Measurements from ENCODE around the gene LRMDA. TPM values are rescaled to one million over a fixed set of nuclear protein-coding genes. Genes with fewer than 3 reads are reported as not detected.

Gene LRMDA
- total RNA-seq, 1 donor from 2014 or later, result 7.3 TPM

DNA sequence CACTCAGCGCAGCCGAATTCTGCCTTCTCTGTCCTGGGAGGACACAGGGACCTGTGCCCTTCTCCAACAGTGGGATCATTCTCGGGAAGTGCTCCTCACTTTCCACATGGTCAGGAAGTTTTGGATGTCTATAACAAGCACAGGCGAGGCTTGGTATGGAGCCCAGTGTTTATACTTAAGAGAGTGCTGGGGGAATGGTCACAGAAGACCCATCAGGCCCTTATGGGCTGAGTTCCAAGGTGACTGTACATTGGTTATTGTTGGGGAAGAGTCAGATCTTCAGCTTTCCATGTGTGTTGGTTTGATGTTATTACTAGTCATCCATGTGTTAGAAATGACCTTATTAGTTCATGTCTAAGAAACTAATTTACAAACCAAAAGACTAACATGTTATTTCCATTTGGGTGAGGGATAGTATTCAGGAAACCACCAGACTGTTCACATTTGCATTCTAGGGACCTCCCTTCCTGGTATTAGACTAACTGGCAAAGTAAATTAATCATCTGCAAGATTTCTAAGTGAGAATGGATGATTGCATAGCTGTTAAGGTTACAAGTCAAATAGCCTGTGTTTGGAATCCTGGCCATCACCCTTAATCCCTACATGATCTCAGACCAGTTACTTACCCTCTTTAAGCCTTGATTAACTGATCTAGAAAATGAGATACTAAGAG is 834.2 kb downstream of the LRMDA start:
- Histone ChIP-seq H3K4me3 (ENCODE audit: low read length in 3 of 3) (no peak overlapping the region), H3K9ac (ENCODE audit: low read depth in 1 of 3, low read length in 3 of 3) (no peak overlapping the region), H3K36me3 (ENCODE audit: control insufficient read depth in 3 of 3, insufficient read depth in 3 of 3, low read length in 3 of 3) (no peaks in the 10 kb centered on the region), H3K9me3 (ENCODE audit: control insufficient read depth in 3 of 3, low read length in 3 of 3) (peaks cover 0 to 3% (median 0%) of the 10 kb centered on the region in 3 donors), H3K27ac (ENCODE audit: low read depth, low read length) (no peak overlapping the region), H3K27me3 (ENCODE audit: control insufficient read depth in 3 of 3, insufficient read depth in 3 of 3, low read length in 3 of 3) (no peaks in the 10 kb centered on the region), H3K4me1 (ENCODE audit: control insufficient read depth in 3 of 3, insufficient read depth in 3 of 3, low read length in 3 of 3) (no peaks in the 10 kb centered on the region)

GRCh38 chr10:76268530-76268929 is 837.1 kb downstream of the LRMDA start:
- Histone ChIP-seq H3K4me3 (ENCODE audit: low read length in 3 of 3) (no peak overlapping the region), H3K36me3 (ENCODE audit: control insufficient read depth in 3 of 3, insufficient read depth in 3 of 3, low read length in 3 of 3) (no peaks in the 10 kb centered on the region), H3K27me3 (ENCODE audit: control insufficient read depth in 3 of 3, insufficient read depth in 3 of 3, low read length in 3 of 3) (no peaks in the 10 kb centered on the region)

DNA sequence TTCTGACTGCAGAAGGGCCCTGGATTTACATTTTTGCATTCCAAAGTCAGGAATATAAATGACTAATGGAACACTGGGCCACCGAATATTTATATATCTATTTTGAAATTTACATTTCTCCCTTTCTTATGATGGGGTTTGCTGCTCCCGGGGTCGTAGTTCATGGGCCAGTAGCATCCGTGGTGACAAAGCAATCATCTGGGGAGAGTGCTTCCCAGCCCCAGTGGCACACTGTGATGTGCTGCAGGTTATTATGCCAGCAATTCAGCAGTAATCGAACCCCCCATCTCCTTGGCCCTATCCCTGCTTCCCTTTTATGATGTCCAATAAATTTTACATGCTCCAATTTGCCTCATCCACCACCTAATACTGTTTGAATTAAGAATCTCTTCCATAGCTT is 837.5 kb downstream of the LRMDA start:
- H3K9ac ChIP-seq (ENCODE audit: low read depth in 1 of 3, low read length in 3 of 3), result no peak overlapping the region
- H3K4me1 ChIP-seq (ENCODE audit: control insufficient read depth in 3 of 3, insufficient read depth in 3 of 3, low read length in 3 of 3), result no peaks in the 10 kb centered on the region
- H3K27ac ChIP-seq (ENCODE audit: low read depth, low read length), result no peak overlapping the region
- H3K36me3 ChIP-seq (ENCODE audit: control insufficient read depth in 3 of 3, insufficient read depth in 3 of 3, low read length in 3 of 3), result no peaks in the 10 kb centered on the region
- no peaks in the 10 kb centered on the region for H3K27me3 ChIP-seq (ENCODE audit: control insufficient read depth in 3 of 3, insufficient read depth in 3 of 3, low read length in 3 of 3)
- peaks cover 0 to 4% (median 2%) of the 10 kb centered on the region in 3 donors for H3K9me3 ChIP-seq (ENCODE audit: control insufficient read depth in 3 of 3, low read length in 3 of 3)
- H3K4me3 ChIP-seq (ENCODE audit: low read length in 3 of 3), result no peak overlapping the region

More at GRCh38 chr10:76268530-76268929, 837.1 kb downstream of the LRMDA start:
- no peak overlapping the region for H3K9ac ChIP-seq (ENCODE audit: low read depth in 1 of 3, low read length in 3 of 3)
- no peak overlapping the region for H3K27ac ChIP-seq (ENCODE audit: low read depth, low read length)
- H3K4me1 ChIP-seq (ENCODE audit: control insufficient read depth in 3 of 3, insufficient read depth in 3 of 3, low read length in 3 of 3), result no peaks in the 10 kb centered on the region
- peaks cover 0 to 3% (median 2%) of the 10 kb centered on the region in 3 donors for H3K9me3 ChIP-seq (ENCODE audit: control insufficient read depth in 3 of 3, low read length in 3 of 3)

GRCh38 chr10:76270464-76270863 is 839.0 kb downstream of the LRMDA start:
- no peak overlapping the region for H3K4me3 ChIP-seq (ENCODE audit: low read length in 3 of 3)
- no peaks in the 10 kb centered on the region for H3K4me1 ChIP-seq (ENCODE audit: control insufficient read depth in 3 of 3, insufficient read depth in 3 of 3, low read length in 3 of 3)
- no peak overlapping the region for H3K9ac ChIP-seq (ENCODE audit: low read depth in 1 of 3, low read length in 3 of 3)
- no peaks in the 10 kb centered on the region for H3K27me3 ChIP-seq (ENCODE audit: control insufficient read depth in 3 of 3, insufficient read depth in 3 of 3, low read length in 3 of 3)
- H3K36me3 ChIP-seq (ENCODE audit: control insufficient read depth in 3 of 3, insufficient read depth in 3 of 3, low read length in 3 of 3), result no peaks in the 10 kb centered on the region
- H3K9me3 ChIP-seq (ENCODE audit: control insufficient read depth in 3 of 3, low read length in 3 of 3), result peaks cover 0 to 4% (median 2%) of the 10 kb centered on the region in 3 donors
- no peak overlapping the region for H3K27ac ChIP-seq (ENCODE audit: low read depth, low read length)

GRCh38 chr10:76274933-76275332 is 843.5 kb downstream of the LRMDA start:
- Histone ChIP-seq H3K4me1 (ENCODE audit: control insufficient read depth in 3 of 3, insufficient read depth in 3 of 3, low read length in 3 of 3) (no peaks in the 10 kb centered on the region), H3K27me3 (ENCODE audit: control insufficient read depth in 3 of 3, insufficient read depth in 3 of 3, low read length in 3 of 3) (no peaks in the 10 kb centered on the region), H3K9ac (ENCODE audit: low read depth in 1 of 3, low read length in 3 of 3) (no peak overlapping the region), H3K36me3 (ENCODE audit: control insufficient read depth in 3 of 3, insufficient read depth in 3 of 3, low read length in 3 of 3) (no peaks in the 10 kb centered on the region), H3K9me3 (ENCODE audit: control insufficient read depth in 3 of 3, low read length in 3 of 3) (peaks cover 0 to 4% (median 2%) of the 10 kb centered on the region in 3 donors), H3K4me3 (ENCODE audit: low read length in 3 of 3) (no peak overlapping the region), H3K27ac (ENCODE audit: low read depth, low read length) (no peak overlapping the region)

- no peaks in the 10 kb centered on the region for H3K9me3 ChIP-seq (ENCODE audit: control insufficient read depth in 3 of 3, low read length in 3 of 3)
- no peak overlapping the region for H3K27ac ChIP-seq (ENCODE audit: low read depth, low read length)
- H3K36me3 ChIP-seq (ENCODE audit: control insufficient read depth in 3 of 3, insufficient read depth in 3 of 3, low read length in 3 of 3), result no peaks in the 10 kb centered on the region
- no peak overlapping the region for H3K9ac ChIP-seq (ENCODE audit: low read depth in 1 of 3, low read length in 3 of 3)
- no peak overlapping the region for H3K4me3 ChIP-seq (ENCODE audit: low read length in 3 of 3)
- no peaks in the 10 kb centered on the region for H3K27me3 ChIP-seq (ENCODE audit: control insufficient read depth in 3 of 3, insufficient read depth in 3 of 3, low read length in 3 of 3)
- H3K4me1 ChIP-seq (ENCODE audit: control insufficient read depth in 3 of 3, insufficient read depth in 3 of 3, low read length in 3 of 3), result no peaks in the 10 kb centered on the region
These were observed 847.5 kb downstream of the LRMDA start for GRCh38 chr10:76278811-76279460.

GRCh38 chr10:76281659-76282058 is 850.2 kb downstream of the LRMDA start:
- H3K27ac ChIP-seq (ENCODE audit: low read depth, low read length), result no peak overlapping the region
- no peak overlapping the region for H3K4me3 ChIP-seq (ENCODE audit: low read length in 3 of 3)
- H3K9me3 ChIP-seq (ENCODE audit: control insufficient read depth in 3 of 3, low read length in 3 of 3), result no peaks in the 10 kb centered on the region
- H3K27me3 ChIP-seq (ENCODE audit: control insufficient read depth in 3 of 3, insufficient read depth in 3 of 3, low read length in 3 of 3), result no peaks in the 10 kb centered on the region
- H3K36me3 ChIP-seq (ENCODE audit: control insufficient read depth in 3 of 3, insufficient read depth in 3 of 3, low read length in 3 of 3), result no peaks in the 10 kb centered on the region
- no peak overlapping the region for H3K9ac ChIP-seq (ENCODE audit: low read depth in 1 of 3, low read length in 3 of 3)
- H3K4me1 ChIP-seq (ENCODE audit: control insufficient read depth in 3 of 3, insufficient read depth in 3 of 3, low read length in 3 of 3), result no peaks in the 10 kb centered on the region

DNA sequence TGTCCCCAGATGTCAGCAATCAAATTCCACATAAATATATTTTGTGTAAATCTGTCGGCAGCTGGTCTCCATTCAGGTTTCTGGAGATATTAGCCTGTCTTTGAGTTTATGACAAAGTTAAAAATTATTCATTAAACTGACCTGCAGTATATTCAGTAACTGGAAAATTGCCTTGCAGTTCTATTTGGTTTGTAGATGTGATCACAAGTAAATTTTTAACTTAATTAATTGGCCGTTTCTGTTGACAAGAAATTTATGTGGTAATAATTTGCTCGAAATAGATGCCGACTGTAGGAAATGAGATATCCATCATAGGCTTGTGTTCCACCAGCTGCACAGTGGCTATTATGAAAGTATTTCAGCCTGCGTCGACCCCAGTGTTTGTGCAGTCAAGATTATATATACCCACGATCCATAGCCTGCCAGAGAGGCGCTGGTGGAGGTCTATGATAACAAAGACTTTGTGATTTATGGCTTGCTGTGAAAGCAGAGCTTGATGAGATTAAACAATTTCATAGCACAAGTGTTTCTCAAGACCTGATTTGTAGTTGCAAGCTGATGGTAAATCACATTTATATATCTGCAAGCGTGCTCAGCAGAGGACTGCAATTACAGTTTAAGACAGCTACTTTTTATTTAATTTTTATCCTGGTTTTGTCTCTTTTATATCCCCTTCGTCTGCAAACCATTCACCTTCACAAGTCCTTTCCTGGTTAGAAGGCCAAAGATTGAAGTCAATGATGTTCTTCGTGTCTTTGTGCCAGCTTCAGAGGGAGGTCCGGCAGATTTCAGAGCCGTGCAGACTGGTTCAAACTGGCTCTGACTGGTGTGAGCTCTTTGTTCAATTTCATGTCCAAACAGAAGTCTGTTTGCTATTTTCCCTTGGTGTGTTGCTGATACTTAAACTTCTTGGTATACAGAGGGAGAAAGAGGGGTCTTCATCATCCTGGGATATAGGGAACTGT is 850.9 kb downstream of the LRMDA start:
- Histone ChIP-seq H3K9ac (ENCODE audit: low read depth in 1 of 3, low read length in 3 of 3) (no peak overlapping the region), H3K4me3 (ENCODE audit: low read length in 3 of 3) (no peak overlapping the region), H3K9me3 (ENCODE audit: control insufficient read depth in 3 of 3, low read length in 3 of 3) (no peaks in the 10 kb centered on the region), H3K36me3 (ENCODE audit: control insufficient read depth in 3 of 3, insufficient read depth in 3 of 3, low read length in 3 of 3) (no peaks in the 10 kb centered on the region), H3K27me3 (ENCODE audit: control insufficient read depth in 3 of 3, insufficient read depth in 3 of 3, low read length in 3 of 3) (no peaks in the 10 kb centered on the region), H3K27ac (ENCODE audit: low read depth, low read length) (no peak overlapping the region), H3K4me1 (ENCODE audit: control insufficient read depth in 3 of 3, insufficient read depth in 3 of 3, low read length in 3 of 3) (no peaks in the 10 kb centered on the region)

DNA sequence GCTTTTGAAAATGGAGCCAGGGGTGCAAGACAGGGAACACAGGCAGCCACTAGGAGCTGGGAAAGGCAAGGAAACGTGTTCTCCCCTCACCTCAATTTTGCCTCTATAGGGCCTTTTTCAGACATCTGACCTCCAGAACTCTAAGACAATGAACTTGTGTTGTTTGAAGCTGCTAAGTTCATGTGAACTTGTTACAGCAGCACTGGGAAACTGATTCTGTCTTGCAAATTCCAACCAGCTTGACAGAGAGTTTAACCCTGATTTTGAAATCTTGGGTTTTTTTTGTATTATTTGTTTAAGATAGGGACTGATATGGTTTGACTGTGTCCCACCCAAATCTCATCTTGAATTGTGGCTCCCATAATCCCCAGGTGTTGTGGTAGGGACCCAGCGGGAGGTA is 852.9 kb downstream of the LRMDA start:
- no peak overlapping the region for H3K4me3 ChIP-seq (ENCODE audit: low read length in 3 of 3)
- H3K9ac ChIP-seq (ENCODE audit: low read depth in 1 of 3, low read length in 3 of 3), result no peak overlapping the region
- no peaks in the 10 kb centered on the region for H3K4me1 ChIP-seq (ENCODE audit: control insufficient read depth in 3 of 3, insufficient read depth in 3 of 3, low read length in 3 of 3)
- H3K27me3 ChIP-seq (ENCODE audit: control insufficient read depth in 3 of 3, insufficient read depth in 3 of 3, low read length in 3 of 3), result no peaks in the 10 kb centered on the region
- H3K36me3 ChIP-seq (ENCODE audit: control insufficient read depth in 3 of 3, insufficient read depth in 3 of 3, low read length in 3 of 3), result no peaks in the 10 kb centered on the region
- H3K27ac ChIP-seq (ENCODE audit: low read depth, low read length), result no peak overlapping the region
- no peaks in the 10 kb centered on the region for H3K9me3 ChIP-seq (ENCODE audit: control insufficient read depth in 3 of 3, low read length in 3 of 3)

DNA sequence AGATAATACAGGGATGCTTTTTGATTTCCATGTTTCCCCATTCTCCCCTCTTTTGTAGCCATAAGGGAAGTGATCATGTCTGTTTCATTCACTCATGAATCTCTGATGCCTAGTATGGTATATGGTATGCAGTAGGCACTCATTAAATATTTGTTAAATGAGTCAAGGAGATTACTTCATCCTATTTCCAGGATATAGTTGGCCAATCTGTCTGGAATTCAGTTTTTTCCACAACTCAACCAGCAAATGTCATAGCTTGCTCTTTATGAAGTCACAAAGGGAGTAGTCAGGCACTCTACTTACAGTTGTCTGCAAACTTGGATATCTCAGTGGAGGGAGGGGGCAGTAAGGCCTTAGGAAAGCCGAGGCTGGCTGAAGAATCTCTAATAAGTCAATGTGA is 853.6 kb downstream of the LRMDA start:
- H3K9me3 ChIP-seq (ENCODE audit: control insufficient read depth in 3 of 3, low read length in 3 of 3), result no peaks in the 10 kb centered on the region
- H3K9ac ChIP-seq (ENCODE audit: low read depth in 1 of 3, low read length in 3 of 3), result no peak overlapping the region
- H3K27me3 ChIP-seq (ENCODE audit: control insufficient read depth in 3 of 3, insufficient read depth in 3 of 3, low read length in 3 of 3), result no peaks in the 10 kb centered on the region
- H3K4me3 ChIP-seq (ENCODE audit: low read length in 3 of 3), result no peak overlapping the region
- no peaks in the 10 kb centered on the region for H3K4me1 ChIP-seq (ENCODE audit: control insufficient read depth in 3 of 3, insufficient read depth in 3 of 3, low read length in 3 of 3)
- H3K27ac ChIP-seq (ENCODE audit: low read depth, low read length), result no peak overlapping the region
- no peaks in the 10 kb centered on the region for H3K36me3 ChIP-seq (ENCODE audit: control insufficient read depth in 3 of 3, insufficient read depth in 3 of 3, low read length in 3 of 3)
